MM.1S (cell line): Measurements from ENCODE around the gene CAMKK2.

Source experiments
- DNase-seq: peaks from one replicate; pipeline ENCODE4 v3.0.0-alpha.2; 2015
- H2AFZ ChIP-seq: fragments of 300-600 bp; sonication (generic); 2 replicates; pipeline ENCODE4 v1.6.0; 2016; ENCODE audit warnings: antibody characterized with exemption, low read length
- H3F3A ChIP-seq: fragments of 300-600 bp; sonication (generic); 2 replicates; pipeline ENCODE4 v1.6.1; 2016; ENCODE audit warnings: mild to moderate bottlenecking, antibody characterized with exemption, low read length, moderate library complexity, mixed read lengths; ENCODE audit not compliant: insufficient read depth
- H3K27ac ChIP-seq: fragments of 300-600 bp; sonication (generic); 2 replicates; pipeline ENCODE4 v1.5.1; 2016; ENCODE audit warnings: mild to moderate bottlenecking, low read length
- H3K27me3 ChIP-seq: fragments of 300-600 bp; sonication (generic); replicated peaks from 2 replicates; pipeline ENCODE4 v1.6.0; 2016; ENCODE audit warnings: low read length; ENCODE audit not compliant: insufficient read depth
- H3K36me3 ChIP-seq: fragments of 300-600 bp; sonication (generic); replicated peaks from 2 replicates; pipeline ENCODE4 v1.6.1; 2016; ENCODE audit warnings: mild to moderate bottlenecking, low read length, mixed read lengths; ENCODE audit not compliant: insufficient read depth
- H3K4me1 ChIP-seq: fragments of 300-600 bp; sonication (generic); 2 replicates; pipeline ENCODE4 v1.6.1; 2016; ENCODE audit warnings: low read length, mixed read lengths
- H3K4me2 ChIP-seq: fragments of 300-600 bp; sonication (generic); 2 replicates; pipeline ENCODE4 v1.6.0; 2016; ENCODE audit warnings: low read depth, low read length
- H3K4me3 ChIP-seq: fragments of 300-600 bp; sonication (generic); 2 replicates; pipeline ENCODE4 v1.5.1; 2016; ENCODE audit warnings: low read length, mixed read lengths
- H3K79me2 ChIP-seq: fragments of 300-600 bp; sonication (generic); 2 replicates; pipeline ENCODE4 v1.6.1; 2016; ENCODE audit warnings: mixed run types, low read length, mixed read lengths
- H3K9ac ChIP-seq: fragments of 300-600 bp; sonication (generic); 2 replicates; pipeline ENCODE4 v1.6.1; 2016; ENCODE audit warnings: low read length, mixed read lengths
- H3K9me2 ChIP-seq: fragments of 300-600 bp; sonication (generic); replicated peaks from 2 replicates; pipeline ENCODE4 v1.6.1; 2016; ENCODE audit warnings: mild to moderate bottlenecking, low read length, mixed read lengths; ENCODE audit not compliant: insufficient read depth
- H3K9me3 ChIP-seq: fragments of 300-600 bp; sonication (generic); replicated peaks from 2 replicates; pipeline ENCODE4 v1.6.1; 2016; ENCODE audit warnings: mild to moderate bottlenecking, low read length, mixed read lengths; ENCODE audit not compliant: insufficient read depth
- H4K20me1 ChIP-seq: fragments of 300-600 bp; sonication (generic); 2 replicates; pipeline ENCODE4 v1.6.1; 2016; ENCODE audit warnings: mild to moderate bottlenecking, low read length, moderate library complexity, mixed read lengths; ENCODE audit not compliant: insufficient read depth
- EZH2 ChIP-seq: fragments of 300-600 bp; sonication (generic); optimal IDR thresholded peaks from 2 replicates; pipeline ENCODE3; 2017; ENCODE audit warnings: low read depth, mild to moderate bottlenecking, antibody characterized with exemption, low read length, mixed read lengths
- EZH2phosphoT487 ChIP-seq: fragments of 300-600 bp; sonication (generic); IDR thresholded peaks from 2 replicates; pipeline ENCODE4 v1.6.1; 2018; ENCODE audit warnings: antibody characterized with exemption, low read length
- TF ChIP-seq, protein P1 (sequence below): fragments of 300-600 bp; sonication (generic); IDR thresholded peaks from 2 replicates; pipeline ENCODE4 v1.5.1; 2016; ENCODE audit warnings: antibody characterized with exemption, low read length, mixed read lengths

CAMKK2 gene

DNA sequence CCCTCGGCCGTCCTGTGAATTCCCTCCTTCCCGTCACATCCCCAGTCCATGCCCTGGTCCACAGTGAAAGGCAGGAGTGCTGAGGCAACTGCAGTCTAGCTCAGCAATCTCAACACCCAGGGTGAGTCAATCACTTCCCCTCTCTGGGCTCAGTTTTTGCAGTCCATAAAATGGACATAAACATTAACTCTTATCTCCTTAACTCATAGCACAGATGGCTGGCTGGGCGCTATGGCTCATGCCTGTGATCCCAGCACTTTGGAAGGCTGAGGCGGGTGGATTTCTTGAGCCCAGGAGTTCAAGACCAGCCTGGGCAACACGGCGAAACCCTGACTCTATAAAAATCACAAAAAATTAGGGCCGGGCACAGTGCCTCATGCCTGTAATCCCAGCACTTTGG lies 32.4 kb downstream of the CAMKK2 start:
- H3K36me3 ChIP-seq, result no peaks in the 10 kb centered on the region
- no peaks in the 10 kb centered on the region for H3K79me2 ChIP-seq
- no peaks in the 10 kb centered on the region for H4K20me1 ChIP-seq

DNA sequence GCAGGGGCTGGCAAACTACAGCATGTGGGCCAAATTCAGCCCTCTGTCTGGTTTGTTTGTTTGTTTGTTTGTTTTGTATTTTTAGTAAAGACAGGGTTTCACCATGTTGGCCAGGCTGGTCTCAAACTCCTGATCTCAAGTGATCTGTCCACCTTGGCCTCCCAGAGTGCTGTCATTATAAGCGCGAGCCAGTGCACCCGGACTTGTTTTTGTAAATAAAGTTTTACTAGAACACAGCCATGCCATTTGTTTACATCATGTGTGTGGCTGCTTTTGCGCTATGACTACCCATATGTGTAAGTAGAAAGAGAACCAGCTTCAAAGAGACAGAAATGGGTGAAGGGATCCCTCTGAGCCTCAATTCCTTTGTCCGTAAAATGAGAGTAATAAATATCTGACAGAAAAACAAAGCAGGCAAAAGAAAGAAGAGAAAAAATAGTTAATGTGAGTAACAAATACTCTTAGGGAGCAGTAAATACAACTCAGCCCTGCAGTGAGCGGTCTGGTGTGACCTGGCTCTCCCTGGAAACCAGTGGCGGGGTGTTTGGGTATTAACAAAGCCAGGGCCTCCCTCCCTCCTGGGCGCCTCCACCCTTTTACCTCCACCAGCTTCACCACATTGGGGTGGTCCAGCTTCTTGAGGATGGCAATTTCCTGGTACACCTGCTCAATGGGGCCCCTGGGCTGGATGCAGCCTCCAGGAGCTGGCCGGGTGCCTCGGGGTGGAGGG lies 33.1 kb downstream of the CAMKK2 start:
- no peaks in the 10 kb centered on the region for H3K36me3 ChIP-seq
- no peak overlapping the region for H3K4me2 ChIP-seq
- H3K79me2 ChIP-seq, result no peaks in the 10 kb centered on the region
- no peak overlapping the region for H3K4me3 ChIP-seq
- H3K27ac ChIP-seq, result no peak overlapping the region
- H4K20me1 ChIP-seq, result no peaks in the 10 kb centered on the region
- H3K27me3 ChIP-seq, result no peaks in the 10 kb centered on the region
- TF ChIP-seq, protein P1, sequence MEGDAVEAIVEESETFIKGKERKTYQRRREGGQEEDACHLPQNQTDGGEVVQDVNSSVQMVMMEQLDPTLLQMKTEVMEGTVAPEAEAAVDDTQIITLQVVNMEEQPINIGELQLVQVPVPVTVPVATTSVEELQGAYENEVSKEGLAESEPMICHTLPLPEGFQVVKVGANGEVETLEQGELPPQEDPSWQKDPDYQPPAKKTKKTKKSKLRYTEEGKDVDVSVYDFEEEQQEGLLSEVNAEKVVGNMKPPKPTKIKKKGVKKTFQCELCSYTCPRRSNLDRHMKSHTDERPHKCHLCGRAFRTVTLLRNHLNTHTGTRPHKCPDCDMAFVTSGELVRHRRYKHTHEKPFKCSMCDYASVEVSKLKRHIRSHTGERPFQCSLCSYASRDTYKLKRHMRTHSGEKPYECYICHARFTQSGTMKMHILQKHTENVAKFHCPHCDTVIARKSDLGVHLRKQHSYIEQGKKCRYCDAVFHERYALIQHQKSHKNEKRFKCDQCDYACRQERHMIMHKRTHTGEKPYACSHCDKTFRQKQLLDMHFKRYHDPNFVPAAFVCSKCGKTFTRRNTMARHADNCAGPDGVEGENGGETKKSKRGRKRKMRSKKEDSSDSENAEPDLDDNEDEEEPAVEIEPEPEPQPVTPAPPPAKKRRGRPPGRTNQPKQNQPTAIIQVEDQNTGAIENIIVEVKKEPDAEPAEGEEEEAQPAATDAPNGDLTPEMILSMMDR, result no peak
- TF ChIP-seq EZH2phosphoT487 (no peak), EZH2 (no peak)
- no peaks in the 10 kb centered on the region for H3F3A ChIP-seq
- no peaks in the 10 kb centered on the region for H3K9me2 ChIP-seq
- no peaks in the 10 kb centered on the region for H3K9me3 ChIP-seq
- no peak overlapping the region for H2AFZ ChIP-seq
- DNase-seq, result no peak
- no peaks in the 10 kb centered on the region for H3K4me1 ChIP-seq
- H3K9ac ChIP-seq, result no peak overlapping the region

More for the DNA sequence above, 32.4 kb downstream of the CAMKK2 start:
- Histone ChIP-seq H3K4me3 (no peak overlapping the region), H3F3A (no peaks in the 10 kb centered on the region), H3K27me3 (no peaks in the 10 kb centered on the region), H3K9me3 (no peaks in the 10 kb centered on the region), H3K27ac (no peak overlapping the region), H3K9me2 (no peaks in the 10 kb centered on the region), H2AFZ (no peak overlapping the region), H3K9ac (no peak overlapping the region), H3K4me2 (no peak overlapping the region), H3K4me1 (no peaks in the 10 kb centered on the region)
- no peak for TF ChIP-seq EZH2phosphoT487
- no peak for TF ChIP-seq EZH2
- TF ChIP-seq, protein P1, result no peak
- no peak for DNase-seq

DNA sequence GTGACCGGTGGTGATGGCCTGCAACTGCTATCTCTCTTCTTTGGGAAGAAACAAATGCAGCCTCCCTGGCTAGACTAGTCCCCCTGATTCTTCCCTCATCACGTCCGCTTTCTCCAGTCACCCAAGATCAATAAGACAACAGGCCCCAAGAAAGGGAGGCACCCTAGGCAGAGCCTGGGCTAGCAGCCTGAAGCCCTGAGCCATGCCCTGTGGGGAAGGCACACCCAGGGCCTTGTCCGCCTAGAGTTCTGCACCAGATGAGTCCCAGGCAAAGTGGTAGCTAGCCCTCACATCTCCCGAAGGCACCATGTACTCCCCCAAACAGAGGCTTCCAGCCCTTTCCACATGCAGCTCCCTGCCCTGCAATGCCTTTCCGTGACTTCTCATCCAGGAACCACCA lies 35.1 kb downstream of the CAMKK2 start:
- no peaks in the 10 kb centered on the region for H3K9me2 ChIP-seq
- no peak overlapping the region for H3K4me3 ChIP-seq
- no peaks in the 10 kb centered on the region for H3K36me3 ChIP-seq
- no peaks in the 10 kb centered on the region for H4K20me1 ChIP-seq
- DNase-seq, result no peak
- no peaks in the 10 kb centered on the region for H3F3A ChIP-seq
- no peak overlapping the region for H3K4me2 ChIP-seq
- no peak overlapping the region for H2AFZ ChIP-seq
- H3K79me2 ChIP-seq, result no peaks in the 10 kb centered on the region
- H3K4me1 ChIP-seq, result no peaks in the 10 kb centered on the region
- H3K9me3 ChIP-seq, result no peaks in the 10 kb centered on the region
- no peak overlapping the region for H3K9ac ChIP-seq
- H3K27me3 ChIP-seq, result no peaks in the 10 kb centered on the region
- no peak overlapping the region for H3K27ac ChIP-seq
- no peak for TF ChIP-seq EZH2

DNA sequence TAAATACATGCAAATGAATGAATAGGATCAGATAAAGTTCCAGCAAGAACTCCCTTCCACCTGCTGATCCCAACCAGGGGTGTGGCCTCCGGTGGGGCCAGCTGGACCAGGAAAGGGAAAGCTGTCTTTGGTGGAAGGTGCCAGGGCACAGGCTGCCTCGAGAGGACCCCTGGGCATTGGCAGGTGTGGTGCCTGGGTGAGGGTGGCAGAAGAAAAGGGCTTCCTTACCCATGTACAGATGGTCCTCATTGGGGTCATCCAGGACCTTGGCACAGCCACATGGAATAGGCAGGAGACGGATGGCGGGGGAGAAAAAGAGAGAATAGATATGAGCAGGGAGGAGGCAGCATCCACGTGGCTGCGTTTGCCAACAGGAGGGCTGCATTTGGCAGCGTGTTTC lies 36.4 kb downstream of the CAMKK2 start:
- no peak overlapping the region for H3K4me2 ChIP-seq
- H3K36me3 ChIP-seq, result no peaks in the 10 kb centered on the region
- H2AFZ ChIP-seq, result no peak overlapping the region
- no peak for DNase-seq
- H3K9me2 ChIP-seq, result no peaks in the 10 kb centered on the region
- no peaks in the 10 kb centered on the region for H3F3A ChIP-seq
- no peaks in the 10 kb centered on the region for H3K9me3 ChIP-seq
- H3K4me3 ChIP-seq, result no peak overlapping the region
- H3K79me2 ChIP-seq, result no peaks in the 10 kb centered on the region
- H3K27ac ChIP-seq, result no peak overlapping the region
- H3K27me3 ChIP-seq, result no peaks in the 10 kb centered on the region
- H3K9ac ChIP-seq, result no peak overlapping the region
- no peaks in the 10 kb centered on the region for H3K4me1 ChIP-seq
- no peaks in the 10 kb centered on the region for H4K20me1 ChIP-seq
- TF ChIP-seq, protein P1, result no peak
- TF ChIP-seq EZH2phosphoT487 (no peak), EZH2 (no peak)
